Esophagus muscularis mucosa (tissue), 3 donors: ENCODE results near the gene NARS2.

ENCODE experiments used
- CTCF ChIP-seq, 3 experiments: fragments of 200-600 bp in 2 of 3; fragments of 450-650 bp in 1 of 3; sonication (generic) in 2 of 3; IDR thresholded peaks; one replicate each; pipeline ENCODE4 v1.5.1; 2017 to 2019; ENCODE audit warnings: antibody characterized with exemption in 3 of 3, mild to moderate bottlenecking in 2 of 3, moderate library complexity in 1 of 3
- POLR2A ChIP-seq: fragments of 450-650 bp; IDR thresholded peaks from one replicate; pipeline ENCODE4 v1.6.1; 2017; ENCODE audit warnings: antibody characterized with exemption, moderate library complexity, mild to moderate bottlenecking, low read depth

GRCh38 chr11:78622666-78623065, 48.0 kb upstream of the NARS2 start:
- TF ChIP-seq CTCF (IDR thresholded peaks at IDR 0.05) (no peak), POLR2A (no peak)
